DND-41 (cell line): ENCODE results near the gene ABCC3.

Experiments
- ATAC-seq: fragments of 200-7000 bp; cut with Tn5 transposase; 3 replicates; pipeline ENCODE4 v1.9.1; 2021; ENCODE audit warnings: low read depth; ENCODE audit not compliant: insufficient read depth
- DNase-seq: peaks from one replicate; pipeline ENCODE4 v3.0.0-alpha.2; 2020
- H2AFZ ChIP-seq: 2 replicates; pipeline ENCODE4 v1.6.0; 2012; ENCODE audit warnings: low read depth, low read length
- H3K27ac ChIP-seq: 2 replicates; pipeline ENCODE4 v1.5.1; 2012; ENCODE audit warnings: low read length, inconsistent platforms
- H3K27me3 ChIP-seq: fragments of 200-600 bp; sonication (generic); 2 replicates; pipeline ENCODE4 v1.6.0; 2012; ENCODE audit warnings: low read length, mild to moderate bottlenecking, inconsistent platforms; ENCODE audit not compliant: insufficient read depth, poor library complexity
- H3K36me3 ChIP-seq: 2 replicates; pipeline ENCODE4 v1.5.1; 2012; ENCODE audit warnings: low read length, inconsistent platforms; ENCODE audit not compliant: insufficient read depth
- H3K4me1 ChIP-seq: 2 replicates; pipeline ENCODE4 v1.5.1; 2012; ENCODE audit warnings: mild to moderate bottlenecking, low read length; ENCODE audit not compliant: insufficient read depth
- H3K4me2 ChIP-seq: 2 replicates; pipeline ENCODE4 v1.6.0; 2012; ENCODE audit warnings: mild to moderate bottlenecking, moderate library complexity, low read length, inconsistent platforms; ENCODE audit not compliant: insufficient read depth
- H3K4me3 ChIP-seq, 2 experiments: fragments of 200-600 bp in 1 of 2; shearing (Covaris generic) in 1 of 2; 2 replicates each; pipeline ENCODE4 v1.5.1; 2012 to 2016; ENCODE audit warnings: inconsistent platforms in 2 of 2, low read length in 2 of 2, mild to moderate bottlenecking in 2 of 2, low read depth in 1 of 2, moderate library complexity in 1 of 2
- H3K79me2 ChIP-seq: 2 replicates; pipeline ENCODE4 v1.6.0; 2012; ENCODE audit warnings: low read length, inconsistent platforms; ENCODE audit not compliant: insufficient read depth
- H3K9ac ChIP-seq: 2 replicates; pipeline ENCODE4 v1.6.0; 2012; ENCODE audit warnings: low read depth, mild to moderate bottlenecking, inconsistent platforms, low read length, moderate library complexity
- H3K9me3 ChIP-seq: 2 replicates; pipeline ENCODE4 v1.5.1; 2012; ENCODE audit warnings: low read length, moderate library complexity, mild to moderate bottlenecking, inconsistent platforms; ENCODE audit not compliant: insufficient read depth, severe bottlenecking
- H4K20me1 ChIP-seq: 2 replicates; pipeline ENCODE4 v1.6.0; 2012; ENCODE audit warnings: low read length; ENCODE audit not compliant: insufficient read depth
- CTCF ChIP-seq: IDR thresholded peaks from 2 replicates; pipeline ENCODE4 v1.5.1; 2012; ENCODE audit warnings: borderline replicate concordance, low read length, moderate library complexity, mild to moderate bottlenecking; ENCODE audit not compliant: poor library complexity, severe bottlenecking; ENCODE audit errors: extremely low read depth
- EZH2 ChIP-seq: IDR thresholded peaks from 3 replicates; pipeline ENCODE4 v1.6.1; 2012; ENCODE audit warnings: borderline replicate concordance, low read depth, mild to moderate bottlenecking, moderate library complexity, low read length, inconsistent platforms; ENCODE audit not compliant: severe bottlenecking

Gene ABCC3

GRCh38 chr17:50676065-50676975 is 41.6 kb downstream of the ABCC3 start:
- H3K4me2 ChIP-seq, result no peak overlapping the region
- H2AFZ ChIP-seq, result no peak overlapping the region
- H3K9me3 ChIP-seq, result no peaks in the 10 kb centered on the region
- H4K20me1 ChIP-seq, result no peaks in the 10 kb centered on the region
- H3K27me3 ChIP-seq, result no peaks in the 10 kb centered on the region
- H3K36me3 ChIP-seq, result no peaks in the 10 kb centered on the region
- no peak overlapping the region for H3K4me3 ChIP-seq
- TF ChIP-seq CTCF (no peak), EZH2 (no peak)
- no peak for DNase-seq
- H3K79me2 ChIP-seq, result no peaks in the 10 kb centered on the region
- H3K9ac ChIP-seq, result no peak overlapping the region
- H3K27ac ChIP-seq, result no peak overlapping the region
- no peak for ATAC-seq
- H3K4me1 ChIP-seq, result no peaks in the 10 kb centered on the region

DNA sequence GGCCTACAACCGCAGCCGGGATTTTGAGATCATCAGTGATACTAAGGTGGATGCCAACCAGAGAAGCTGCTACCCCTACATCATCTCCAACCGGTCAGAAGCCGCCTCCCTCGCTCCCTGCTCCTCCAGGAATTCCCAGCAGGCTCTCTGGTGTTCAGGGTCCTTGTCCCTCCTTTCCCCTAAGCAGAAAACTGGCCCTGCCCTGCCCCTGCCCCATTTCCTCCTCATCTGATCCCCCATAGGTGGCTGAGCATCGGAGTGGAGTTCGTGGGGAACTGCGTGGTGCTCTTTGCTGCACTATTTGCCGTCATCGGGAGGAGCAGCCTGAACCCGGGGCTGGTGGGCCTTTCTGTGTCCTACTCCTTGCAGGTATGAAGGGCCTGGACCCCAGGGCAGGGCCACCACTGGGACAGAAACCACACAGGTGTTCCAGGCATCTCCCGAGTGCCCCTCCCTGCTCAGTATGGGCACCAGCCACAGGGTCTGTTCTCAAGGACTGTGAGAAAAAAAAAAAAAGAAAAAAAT is 43.2 kb downstream of the ABCC3 start:
- DNase-seq (no peak), ATAC-seq (no peak)
- no peak overlapping the region for H3K4me3 ChIP-seq
- H3K4me1 ChIP-seq, result no peaks in the 10 kb centered on the region
- no peak overlapping the region for H3K9ac ChIP-seq
- no peaks in the 10 kb centered on the region for H3K9me3 ChIP-seq
- TF ChIP-seq CTCF (no peak), EZH2 (no peak)
- no peaks in the 10 kb centered on the region for H3K36me3 ChIP-seq
- no peaks in the 10 kb centered on the region for H3K27me3 ChIP-seq
- no peak overlapping the region for H3K27ac ChIP-seq
- H3K79me2 ChIP-seq, result no peaks in the 10 kb centered on the region
- H2AFZ ChIP-seq, result no peak overlapping the region
- no peaks in the 10 kb centered on the region for H4K20me1 ChIP-seq
- H3K4me2 ChIP-seq, result no peak overlapping the region

DNA sequence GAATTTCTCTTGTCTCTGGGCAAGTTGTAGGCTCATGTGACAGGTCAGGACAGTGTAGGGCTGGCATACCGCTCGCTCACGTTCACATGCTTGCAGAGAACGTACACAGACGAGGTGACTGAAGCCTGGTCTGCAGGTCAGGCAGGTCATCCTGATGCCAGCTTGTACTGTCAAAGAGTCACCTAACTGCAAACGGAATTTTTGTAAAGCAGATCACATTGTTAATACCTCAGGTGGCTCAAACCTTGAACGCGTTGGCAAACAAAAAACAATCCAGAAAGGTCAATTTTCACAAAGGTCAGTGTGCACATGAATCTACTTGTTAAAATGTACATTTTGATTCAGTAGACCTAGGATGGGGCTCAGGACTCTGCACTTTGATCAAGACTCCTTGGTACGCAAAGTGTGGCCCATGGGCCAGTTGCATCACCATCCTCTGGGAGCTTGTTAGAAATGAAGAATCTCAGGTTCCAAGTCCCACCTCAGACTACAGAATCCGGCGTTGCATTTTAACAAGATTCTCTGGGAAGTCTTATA is 44.4 kb downstream of the ABCC3 start:
- no peak overlapping the region for H3K27ac ChIP-seq
- ATAC-seq (no peak), DNase-seq (no peak)
- no peak overlapping the region for H3K9ac ChIP-seq
- no peaks in the 10 kb centered on the region for H3K36me3 ChIP-seq
- H3K27me3 ChIP-seq, result no peaks in the 10 kb centered on the region
- no peaks in the 10 kb centered on the region for H4K20me1 ChIP-seq
- no peak overlapping the region for H3K4me2 ChIP-seq
- TF ChIP-seq CTCF, result no peak
- TF ChIP-seq EZH2, result no peak
- H3K4me3 ChIP-seq, result no peak overlapping the region
- H3K79me2 ChIP-seq, result no peaks in the 10 kb centered on the region
- no peak overlapping the region for H2AFZ ChIP-seq
- no peaks in the 10 kb centered on the region for H3K9me3 ChIP-seq
- H3K4me1 ChIP-seq, result no peaks in the 10 kb centered on the region
